ENCODE results near the gene AGK.
A peak's percentile ranks its signal among the peaks of the same experiment; 100 is the strongest.

Gene AGK, protein sequence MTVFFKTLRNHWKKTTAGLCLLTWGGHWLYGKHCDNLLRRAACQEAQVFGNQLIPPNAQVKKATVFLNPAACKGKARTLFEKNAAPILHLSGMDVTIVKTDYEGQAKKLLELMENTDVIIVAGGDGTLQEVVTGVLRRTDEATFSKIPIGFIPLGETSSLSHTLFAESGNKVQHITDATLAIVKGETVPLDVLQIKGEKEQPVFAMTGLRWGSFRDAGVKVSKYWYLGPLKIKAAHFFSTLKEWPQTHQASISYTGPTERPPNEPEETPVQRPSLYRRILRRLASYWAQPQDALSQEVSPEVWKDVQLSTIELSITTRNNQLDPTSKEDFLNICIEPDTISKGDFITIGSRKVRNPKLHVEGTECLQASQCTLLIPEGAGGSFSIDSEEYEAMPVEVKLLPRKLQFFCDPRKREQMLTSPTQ

DNA sequence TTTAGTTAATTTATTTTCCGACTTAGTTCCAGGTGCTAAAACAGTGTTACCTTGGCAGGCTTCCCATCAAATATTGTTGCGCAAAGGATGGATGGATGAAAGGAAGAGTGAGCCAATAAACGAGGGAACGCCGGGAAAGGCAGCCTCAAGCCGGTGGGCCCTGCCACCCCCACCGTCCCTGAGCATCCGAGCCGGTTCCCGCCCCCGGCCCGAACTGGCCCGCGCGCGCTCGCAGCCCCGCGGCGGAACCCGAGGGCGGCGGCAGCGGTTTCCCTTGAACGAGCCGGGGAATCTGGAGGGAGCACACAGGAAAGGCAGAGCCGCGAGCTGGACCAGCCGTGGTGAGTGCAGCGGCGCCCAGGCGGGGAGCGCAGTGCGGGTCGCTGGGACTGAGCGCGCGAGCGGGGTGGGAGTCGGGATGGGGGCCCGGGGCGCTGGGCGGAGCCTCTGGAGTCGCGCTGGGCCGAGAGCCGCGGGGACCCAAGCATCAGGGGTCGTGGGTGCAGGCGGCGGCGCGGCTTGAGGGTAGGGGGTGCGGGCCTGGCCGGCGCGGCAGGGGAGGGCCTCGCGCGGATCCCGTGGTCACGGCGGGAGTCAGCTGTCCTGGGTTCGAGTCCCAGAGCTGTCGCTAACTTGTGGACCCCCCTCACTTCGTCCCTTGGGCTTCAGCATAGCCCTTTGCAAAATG lies at the start of gene AGK:
AGK (plus strand) TSS at position 317 of the 688 bp plus-strand sequence. CDS start 4,057 bp downstream, outside the sequence.
- DNase-seq = peak; percentile 60

DNA sequence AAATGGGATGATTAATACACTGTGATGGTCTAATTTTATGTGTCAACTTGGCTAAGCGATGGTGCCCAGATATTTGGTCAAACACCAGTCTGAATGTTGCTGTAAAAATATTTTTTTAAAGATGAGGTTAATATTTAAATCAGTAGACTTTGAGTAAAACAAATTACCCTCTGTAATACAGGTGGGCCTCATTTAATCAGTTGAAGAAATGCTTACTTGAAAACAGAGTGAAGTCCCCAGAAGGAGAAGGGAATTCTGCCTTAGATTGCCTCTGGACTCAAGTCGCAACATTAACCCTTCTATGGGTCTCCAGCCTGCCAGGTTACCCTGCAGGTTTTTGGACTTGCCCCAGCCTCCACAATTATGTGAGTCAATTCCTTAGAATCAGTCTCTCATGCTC lies 49.8 kb upstream of the AGK start:
- DNase-seq = no peak

DNA sequence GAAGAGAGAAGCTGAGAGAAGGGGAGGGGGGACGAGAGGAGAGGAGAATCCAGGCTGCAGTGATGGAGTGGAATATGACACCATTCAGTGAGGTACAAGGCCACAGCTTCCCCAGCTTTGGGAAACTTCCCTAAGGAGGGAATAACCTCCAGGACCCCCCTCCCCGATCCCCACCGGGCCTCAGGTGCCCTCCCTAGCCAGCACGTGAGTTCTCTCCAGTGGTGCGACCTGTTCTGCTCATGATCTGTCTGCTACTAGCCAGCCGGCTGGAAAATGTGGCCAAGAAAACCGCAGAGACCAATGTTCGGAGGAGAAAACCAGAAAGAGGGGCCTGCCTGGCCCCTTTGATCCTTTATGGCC lies 39.9 kb upstream of the AGK start:
- no peak for DNase-seq

DNA sequence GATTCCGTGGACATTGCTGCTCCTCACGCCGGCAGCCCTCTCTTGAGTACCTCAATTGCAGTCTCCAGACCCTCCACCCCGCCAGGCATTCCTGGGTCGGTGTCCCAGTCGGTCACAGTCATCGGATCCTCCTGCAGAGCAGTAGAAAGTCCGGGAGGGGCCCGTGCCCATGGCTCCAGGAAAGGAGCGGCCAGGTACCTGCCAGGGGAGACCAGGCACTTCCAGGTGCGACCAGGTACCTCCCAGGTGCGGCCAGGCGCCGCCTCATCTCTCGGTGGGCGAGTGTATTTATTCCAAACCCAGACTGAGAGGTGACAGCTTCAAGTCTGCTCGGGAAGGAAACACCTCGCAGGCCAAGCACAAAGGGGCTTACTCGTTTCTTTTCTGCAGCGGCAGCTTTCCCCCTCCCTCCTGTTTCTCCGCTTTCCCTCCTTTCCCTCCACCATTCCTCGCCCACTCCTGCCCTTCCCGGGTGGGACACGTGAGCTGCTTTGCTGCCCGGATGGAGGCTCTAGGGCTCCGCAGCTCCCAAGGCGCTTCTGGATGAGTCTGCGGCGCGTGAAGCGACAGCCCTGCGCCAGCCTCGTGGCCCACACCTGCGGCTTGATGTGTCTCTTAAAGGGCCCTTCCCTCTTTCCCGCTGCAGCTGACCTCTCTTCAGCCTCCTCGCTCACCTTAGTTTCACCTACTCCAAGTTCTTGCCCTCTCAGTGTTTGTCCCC lies 39.4 kb upstream of the AGK start:
- no peak for DNase-seq

DNA sequence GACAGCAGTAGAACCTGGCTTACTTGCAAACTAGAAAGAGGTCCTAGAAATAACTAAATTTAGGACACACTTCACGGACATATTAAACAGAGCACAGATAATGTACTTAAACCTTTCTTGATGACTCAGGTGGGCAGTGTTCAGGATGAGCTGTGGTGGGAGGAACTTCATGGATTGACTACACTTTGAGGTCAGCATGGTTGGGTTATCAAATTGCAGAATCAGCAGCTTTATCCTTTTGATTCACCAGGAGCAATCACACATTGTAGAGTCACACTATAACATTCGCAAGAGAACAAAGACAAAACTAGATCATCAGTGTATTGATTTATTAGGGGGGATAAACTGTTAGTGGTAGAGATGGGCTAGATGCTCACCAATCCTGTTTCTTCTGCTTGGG lies 38.6 kb upstream of the AGK start:
- DNase-seq = no peak

DNA sequence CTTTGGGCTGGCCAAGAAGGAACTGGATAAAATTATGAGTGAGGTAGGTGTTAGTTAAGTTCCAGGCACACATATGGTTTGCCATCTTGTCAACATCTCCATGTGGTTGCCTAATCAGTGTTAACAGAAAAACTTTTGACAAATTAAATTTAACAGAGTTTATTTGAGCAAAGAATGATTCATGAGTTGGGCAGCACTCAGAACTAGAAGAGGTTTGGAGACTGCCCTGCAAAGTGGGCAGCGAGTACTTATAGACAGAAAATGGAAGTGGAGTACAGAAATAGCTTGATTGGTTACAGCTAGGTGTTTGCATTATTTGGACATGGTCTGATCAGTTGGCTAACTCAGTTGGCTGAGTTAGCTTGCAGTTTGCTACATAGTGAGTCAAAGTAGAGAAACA lies 37.5 kb upstream of the AGK start:
- no peak for DNase-seq

DNA sequence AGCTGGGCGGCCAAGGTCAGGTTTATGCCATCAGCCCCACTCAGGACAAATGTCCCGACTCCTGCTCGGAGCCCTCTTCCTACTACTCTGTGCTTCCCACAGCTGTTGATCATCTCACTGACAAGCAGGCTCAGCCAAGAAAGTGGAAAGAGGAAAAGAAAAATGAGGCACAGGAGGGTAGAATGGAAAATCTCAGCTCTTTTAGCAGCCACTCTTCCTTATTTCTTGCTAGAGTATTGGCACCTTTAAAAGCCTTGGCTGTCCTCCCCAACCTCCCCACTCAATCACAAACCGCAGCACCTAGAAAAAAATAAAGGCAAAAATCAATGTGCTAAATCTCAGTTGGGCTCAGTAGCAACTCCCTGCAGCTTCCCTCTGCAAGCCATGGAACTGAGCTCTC lies 35.3 kb upstream of the AGK start:
- no peak for DNase-seq

DNA sequence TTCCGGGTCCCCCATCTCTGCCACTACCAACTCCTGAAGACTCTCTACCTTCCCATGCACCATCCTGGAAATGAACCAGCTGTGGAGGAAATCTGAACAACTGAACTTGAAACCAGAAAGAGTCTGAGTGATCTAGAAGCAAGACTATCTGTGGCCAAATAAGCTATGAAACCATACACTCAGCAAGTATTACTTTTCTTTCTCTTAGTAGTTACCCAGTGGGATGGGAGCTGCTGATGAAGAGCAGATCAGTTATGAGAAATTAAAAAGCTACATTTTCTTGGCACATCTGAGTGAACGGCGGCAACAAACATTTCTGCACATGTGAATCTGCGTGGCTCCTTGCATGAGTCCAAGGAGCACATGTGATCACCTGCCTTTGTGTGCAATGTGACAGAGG lies 31.6 kb upstream of the AGK start:
- no peak for DNase-seq

DNA sequence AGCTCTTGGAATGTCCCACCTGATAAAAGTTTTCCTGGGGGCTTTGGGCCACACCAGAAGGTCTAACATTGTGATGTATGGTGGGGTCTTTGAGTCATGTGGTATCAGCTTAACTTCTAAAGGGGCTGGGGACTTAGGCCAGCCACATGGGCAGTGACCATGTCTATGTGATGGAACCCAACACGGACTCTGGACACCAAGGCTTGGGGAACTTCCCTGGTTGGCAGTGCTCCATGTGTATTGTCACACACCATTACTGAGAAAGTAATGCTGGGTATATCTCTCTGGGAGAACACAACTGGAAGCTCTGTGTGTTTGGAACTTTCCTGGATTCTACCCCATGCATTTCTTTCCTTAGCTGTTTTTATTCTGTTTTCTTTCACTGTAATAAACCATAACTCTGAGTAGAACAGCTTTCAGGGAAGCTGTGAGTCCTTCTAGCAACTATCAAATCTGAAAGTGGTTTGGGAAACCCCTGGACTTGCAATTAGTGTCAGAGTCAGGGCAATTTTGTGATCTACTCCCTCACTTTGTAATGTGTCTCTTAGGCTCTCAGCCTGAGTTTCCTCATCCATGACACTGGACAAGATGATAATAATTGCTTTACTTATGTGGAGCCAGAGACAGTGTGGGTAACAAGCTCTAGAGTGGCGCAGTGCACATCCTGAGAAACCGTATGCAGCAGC lies 28.4 kb upstream of the AGK start:
- DNase-seq = no peak

DNA sequence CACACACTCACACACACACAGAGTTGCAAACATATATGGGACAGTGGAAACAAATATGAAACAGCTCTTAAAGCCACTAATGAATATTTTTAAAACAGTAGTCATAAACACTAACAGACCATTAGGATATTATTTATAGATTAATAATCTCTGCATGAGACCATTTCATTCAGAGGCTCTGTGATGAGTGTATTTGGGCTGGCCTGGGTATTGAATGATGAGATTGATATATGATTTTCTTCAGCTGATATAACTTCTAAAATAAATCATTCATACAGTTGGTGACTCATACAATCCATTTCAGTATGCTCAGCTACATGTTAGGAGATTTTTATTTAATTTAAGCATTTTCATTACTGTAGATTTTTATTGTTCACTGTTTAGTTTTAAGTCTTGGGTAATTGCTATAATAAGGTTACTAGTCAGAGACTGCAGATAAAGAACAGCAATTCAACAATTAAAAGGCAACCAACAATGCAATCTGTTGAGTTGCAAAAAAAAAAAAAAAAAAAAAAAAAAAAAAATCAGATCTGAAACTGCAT lies 25.2 kb upstream of the AGK start:
- DNase-seq = no peak

DNA sequence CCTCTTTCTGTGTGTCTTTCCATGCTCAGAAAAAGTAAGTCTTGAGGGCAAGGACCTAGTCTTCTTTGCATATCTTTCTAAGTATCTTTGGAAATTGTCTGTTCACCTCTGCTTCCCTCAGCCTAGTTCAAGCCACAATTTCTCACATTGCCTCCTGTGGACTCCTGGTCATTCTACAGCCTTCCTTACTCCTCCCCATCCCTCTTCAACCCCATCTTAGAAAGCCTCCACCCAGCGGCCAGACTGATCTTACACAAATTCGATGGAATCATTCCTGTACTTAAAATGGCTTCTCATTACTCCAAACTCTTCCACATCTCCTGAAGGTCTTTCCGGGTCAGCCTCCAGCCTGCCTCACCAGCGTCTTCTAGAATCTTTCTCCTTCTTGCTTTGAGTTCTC lies 24.1 kb upstream of the AGK start:
- no peak for DNase-seq

DNA sequence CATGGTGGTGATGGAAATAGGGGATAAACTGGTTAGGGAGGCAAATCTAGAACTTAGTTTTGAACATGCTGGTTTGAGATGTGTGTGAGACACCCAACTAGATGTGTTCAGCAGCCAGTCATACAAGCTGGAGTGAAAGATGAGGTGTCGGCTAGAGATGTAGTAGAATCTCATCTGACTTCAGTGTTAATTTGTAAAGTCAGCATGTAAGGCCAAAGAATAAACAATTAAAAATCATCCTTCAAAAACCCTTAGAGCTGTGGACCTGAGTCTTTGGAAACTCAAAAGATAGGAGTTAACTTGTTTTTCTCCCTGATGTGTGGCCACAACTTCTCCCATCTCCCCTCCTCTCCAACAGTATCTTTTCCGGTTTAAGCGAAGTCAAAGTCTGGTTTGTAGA lies 22.8 kb upstream of the AGK start:
- DNase-seq = no peak

DNA sequence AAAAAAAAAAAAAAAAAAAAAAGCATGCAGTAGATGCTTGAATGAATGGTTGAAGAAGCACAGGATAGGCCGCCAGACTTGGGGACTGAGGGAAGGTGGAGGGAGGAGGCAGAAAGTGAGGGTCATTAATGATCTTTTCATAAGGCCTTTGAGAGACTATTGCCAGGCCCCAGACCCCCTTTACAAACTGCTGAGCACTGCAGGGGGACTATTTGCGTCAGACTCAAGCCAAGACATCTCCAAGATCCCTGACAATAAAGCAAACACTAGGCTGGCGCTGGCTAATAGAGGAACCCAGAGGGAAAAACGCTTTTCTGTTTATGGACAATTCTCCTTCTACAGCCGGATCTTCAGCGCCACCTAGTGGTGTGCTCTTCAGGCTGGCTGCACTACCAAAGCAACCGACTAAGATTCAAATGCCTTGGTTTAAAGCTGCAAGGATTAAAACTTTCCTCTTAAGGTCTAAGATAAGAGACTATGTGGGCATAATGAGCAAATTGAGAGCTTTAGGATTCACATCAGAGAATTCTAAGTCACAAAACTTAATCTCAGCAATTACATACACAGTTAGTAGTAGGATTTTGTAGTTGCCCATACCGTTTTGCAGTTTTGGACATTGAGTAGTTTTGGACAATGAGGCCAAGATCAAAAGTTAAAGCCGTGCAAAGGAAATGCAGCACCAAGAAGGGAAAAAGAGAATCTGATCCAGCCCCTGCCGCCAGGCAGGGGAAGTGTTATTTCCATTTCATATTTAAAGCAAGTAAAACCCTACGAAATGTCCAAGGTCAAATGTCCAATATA lies 17.9 kb upstream of the AGK start:
- peak; percentile 6 for DNase-seq

DNA sequence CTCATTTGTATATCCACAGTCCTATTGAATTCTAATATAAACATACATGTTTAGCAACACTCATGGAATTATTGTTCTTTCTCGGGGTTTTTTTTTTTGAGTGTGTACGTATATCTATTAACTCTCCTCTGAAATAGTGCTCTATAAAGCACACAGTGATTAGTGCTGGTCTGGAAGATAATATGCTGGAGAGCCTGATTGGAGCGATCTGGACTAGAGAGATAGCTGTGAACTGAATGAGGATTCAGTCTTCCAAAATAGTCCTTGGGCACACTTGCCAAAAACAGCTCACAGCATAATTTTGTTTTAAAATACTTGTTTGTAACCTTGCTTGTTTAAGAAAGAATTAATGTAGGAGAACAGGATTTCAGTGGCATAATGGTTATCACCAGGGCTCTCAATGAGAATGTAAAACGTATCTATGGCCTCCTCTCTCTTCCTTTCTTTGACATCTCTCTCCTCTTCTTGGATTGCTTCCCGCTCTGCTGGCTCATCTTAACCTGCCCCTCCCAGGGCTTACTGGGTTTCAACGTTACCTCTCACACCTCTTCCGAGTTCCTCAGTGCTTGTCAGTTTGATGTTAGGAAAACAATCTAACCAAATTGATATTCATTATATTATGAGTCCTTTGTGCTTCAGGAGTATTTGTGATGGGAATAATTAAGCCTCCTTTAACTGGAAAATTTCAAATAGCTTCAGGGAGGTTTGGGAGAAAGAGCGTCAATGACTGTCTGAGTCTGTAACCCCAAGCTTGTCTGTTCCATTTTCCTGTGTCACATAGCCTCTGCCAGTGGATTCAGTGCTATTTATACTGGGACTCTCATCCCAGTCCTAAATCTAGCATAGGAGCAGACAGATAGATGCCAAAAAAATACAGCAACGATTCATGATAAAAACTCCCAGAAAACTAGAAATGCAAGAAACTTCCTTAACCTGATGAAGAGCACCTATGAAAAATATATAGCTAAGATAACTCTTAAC lies 16.2 kb upstream of the AGK start:
- no peak for DNase-seq

DNA sequence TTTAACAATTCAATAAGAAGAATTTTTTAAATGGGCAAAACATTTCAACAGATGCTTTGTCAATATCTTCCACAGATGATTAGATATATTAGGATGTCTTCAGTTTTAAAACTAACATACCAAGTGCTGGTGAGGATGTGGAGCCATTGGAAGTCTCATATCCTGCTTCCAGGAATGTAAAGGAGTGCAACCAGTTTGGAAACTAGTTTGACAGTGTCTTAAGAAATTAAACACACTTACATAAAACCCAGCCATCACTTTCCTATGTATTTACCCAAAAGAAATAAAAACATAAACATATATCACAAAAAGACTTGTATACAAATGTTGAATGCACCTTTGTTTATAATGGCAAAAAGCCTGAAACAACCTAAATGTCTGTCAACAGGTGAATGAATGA lies 13.3 kb upstream of the AGK start:
- no peak for DNase-seq

DNA sequence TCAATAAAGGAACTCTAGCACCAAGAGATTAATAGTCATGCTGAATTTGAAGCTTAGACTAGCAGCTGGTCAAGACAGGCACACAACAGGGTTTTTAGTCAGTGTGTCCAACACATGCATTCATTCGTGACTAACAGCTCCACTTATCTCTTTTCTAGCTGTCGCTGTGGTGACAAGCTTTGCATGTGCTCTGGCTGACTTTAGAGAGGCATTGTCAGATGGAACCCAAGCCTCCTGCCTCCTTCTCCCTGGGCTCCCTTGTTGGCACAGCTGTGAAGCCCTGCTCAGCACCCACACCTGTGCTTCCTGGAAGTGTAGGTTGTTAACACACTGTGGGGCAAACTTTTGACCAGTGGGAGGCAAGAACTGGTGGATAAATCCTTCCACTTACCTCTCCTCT lies 9.8 kb upstream of the AGK start:
- no peak for DNase-seq

DNA sequence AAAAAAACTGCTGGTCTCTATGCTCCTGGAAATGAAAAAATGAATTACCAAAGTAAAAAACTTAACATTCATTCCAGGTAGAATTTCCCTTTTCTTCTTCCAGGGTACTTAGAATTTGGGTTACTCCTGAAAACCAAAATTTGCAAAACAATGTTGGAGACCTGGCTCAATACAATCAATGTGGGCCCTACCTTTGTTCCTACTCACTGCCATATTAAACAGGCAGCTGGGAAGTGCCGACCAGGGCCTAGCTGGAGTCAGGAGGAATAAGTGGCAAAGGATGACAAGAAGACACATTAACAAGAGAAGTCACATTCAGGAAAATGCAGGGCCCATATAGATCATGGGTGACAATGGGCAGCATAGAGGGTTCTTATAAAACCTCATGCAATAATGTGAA lies 6.4 kb upstream of the AGK start:
- no peak for DNase-seq

DNA sequence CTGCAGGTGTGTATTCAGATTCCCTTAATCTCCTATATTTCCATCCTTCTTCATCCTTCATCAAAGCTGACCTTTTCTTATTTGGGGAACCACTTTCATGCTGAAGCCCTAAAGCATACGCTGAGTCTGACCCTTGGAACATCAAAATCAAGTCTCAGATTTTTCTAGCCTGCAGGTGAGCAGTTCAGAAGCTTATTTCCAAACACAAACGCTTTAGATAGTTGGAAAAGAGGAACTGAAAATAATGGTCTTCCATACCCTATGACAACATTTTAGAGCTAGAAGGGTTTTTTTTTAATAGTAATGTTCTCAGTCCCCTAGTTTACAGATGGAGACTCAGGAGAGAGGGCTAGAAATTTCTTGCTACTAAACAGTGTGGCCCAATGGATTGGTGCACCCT lies 1.6 kb upstream of the AGK start:
- no peak for DNase-seq

DNA sequence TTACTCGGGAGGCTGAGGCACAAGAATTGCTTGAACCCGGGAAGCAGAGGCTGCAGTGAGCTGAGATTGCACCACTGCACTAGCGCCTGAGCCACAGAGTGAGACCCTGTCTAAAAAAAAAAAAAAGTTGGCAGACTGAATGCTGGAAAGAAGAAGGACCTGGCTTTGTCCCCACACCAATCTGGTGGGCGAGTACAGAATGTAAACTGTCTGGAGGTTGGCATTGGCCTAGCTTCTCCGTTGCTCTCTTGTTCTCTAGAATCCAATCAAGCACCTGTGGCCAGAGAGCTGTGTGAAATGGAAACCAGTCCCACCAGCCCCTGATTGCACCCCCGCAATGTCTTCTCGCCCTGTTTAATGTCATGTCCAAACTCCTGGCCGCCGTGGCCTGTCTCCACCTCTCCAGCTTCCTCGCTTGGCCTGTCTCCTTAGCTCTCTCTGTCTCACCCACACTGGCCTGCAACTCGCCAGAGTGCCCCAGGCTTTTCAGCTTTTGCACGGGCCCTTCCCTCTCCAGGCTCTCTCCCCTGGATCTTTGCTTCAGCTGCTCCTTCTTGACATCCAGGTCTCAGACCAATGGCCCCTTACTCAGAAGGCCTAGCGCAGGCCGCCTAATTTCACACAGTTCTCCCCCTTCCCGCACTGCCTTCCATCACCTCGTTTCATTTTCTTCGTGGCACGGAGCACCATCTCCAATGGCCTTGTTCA lies 670 bp upstream of the AGK start:
- DNase-seq = no peak

DNA sequence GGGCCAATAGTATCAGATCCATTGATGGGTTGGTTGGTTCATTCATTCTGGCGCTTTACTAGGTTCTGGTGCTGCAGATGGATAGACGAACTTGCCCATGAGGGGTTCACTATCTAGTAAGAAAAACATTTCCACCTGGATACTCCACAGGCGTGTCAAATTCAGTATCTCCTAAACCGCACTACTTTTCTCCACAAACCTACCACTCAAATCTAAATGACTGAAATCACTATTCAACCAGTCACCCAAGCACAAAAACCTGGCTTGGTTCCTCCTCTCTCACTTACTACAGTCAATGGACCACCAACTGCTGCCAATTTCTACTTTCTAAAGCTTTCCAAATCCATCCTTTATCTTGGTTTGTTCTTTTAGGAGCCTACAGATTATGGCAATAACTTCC lies 572 bp downstream of the AGK start:
- no peak for DNase-seq

Measured in NCI-H524 treated with DMSO at 0.1 percent for 48 hours (cell line).